HG03095 (cell line): Measurements from ENCODE around the gene TXNL4B.
A peak's percentile ranks its signal among the peaks of the same experiment; 100 is the strongest.
"Not testable (repeated sequence)": the region's sequence is repeated elsewhere in the genome, so short reads cannot be mapped to it uniquely, and the experiment has no call there.

ENCODE experiments used
- ATAC-seq: cut with Tn5 transposase; IDR thresholded peaks from one replicate; pipeline ENCODE4 v1.9.1; 2021; ENCODE audit warnings: moderate library complexity; ENCODE audit not compliant: unreplicated experiment

TXNL4B gene

GRCh38 chr16:72076991-72077706 lies 16.3 kb downstream of the TXNL4B start:
- not testable (repeated sequence) for ATAC-seq

GRCh38 chr16:72075067-72075466 lies 18.4 kb downstream of the TXNL4B start:
- ATAC-seq, result not testable (repeated sequence)

- no peak for ATAC-seq
These were observed 19.7 kb downstream of the TXNL4B start for GRCh38 chr16:72073560-72074230.

- no peak for ATAC-seq
These were observed 20.7 kb downstream of the TXNL4B start for GRCh38 chr16:72072514-72073342.

- no peak for ATAC-seq
These were observed 24.5 kb downstream of the TXNL4B start for GRCh38 chr16:72068930-72069329.

- peak; percentile 50 for ATAC-seq
These were observed 26.7 kb downstream of the TXNL4B start for GRCh38 chr16:72066747-72067146.

DNA sequence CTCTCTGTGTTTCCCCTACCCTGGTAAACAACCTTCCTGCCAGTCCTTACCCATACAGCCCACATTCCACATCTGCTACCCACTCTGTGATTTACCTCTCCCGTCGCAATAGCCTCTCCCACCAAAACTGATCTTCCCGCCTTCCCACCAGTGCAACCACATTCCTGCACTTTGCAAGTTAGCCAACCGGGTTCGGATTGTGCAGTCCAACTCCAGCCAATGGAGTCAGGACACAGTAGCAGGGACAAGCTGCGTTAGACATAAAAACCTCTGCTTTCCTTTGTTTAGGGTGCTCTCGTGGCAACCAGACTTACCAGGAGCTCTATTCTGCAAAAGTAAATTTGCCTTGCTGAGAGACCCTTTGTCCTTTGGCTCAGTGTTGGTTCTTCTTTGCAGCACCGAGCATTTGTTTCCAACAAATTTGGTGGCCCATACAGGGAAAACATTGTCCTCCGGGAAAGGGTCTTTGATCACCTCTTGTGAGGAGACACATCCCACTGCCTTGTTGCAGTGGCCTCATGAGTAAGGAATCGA lies 29.0 kb downstream of the TXNL4B start:
- ATAC-seq, result no peak

DNA sequence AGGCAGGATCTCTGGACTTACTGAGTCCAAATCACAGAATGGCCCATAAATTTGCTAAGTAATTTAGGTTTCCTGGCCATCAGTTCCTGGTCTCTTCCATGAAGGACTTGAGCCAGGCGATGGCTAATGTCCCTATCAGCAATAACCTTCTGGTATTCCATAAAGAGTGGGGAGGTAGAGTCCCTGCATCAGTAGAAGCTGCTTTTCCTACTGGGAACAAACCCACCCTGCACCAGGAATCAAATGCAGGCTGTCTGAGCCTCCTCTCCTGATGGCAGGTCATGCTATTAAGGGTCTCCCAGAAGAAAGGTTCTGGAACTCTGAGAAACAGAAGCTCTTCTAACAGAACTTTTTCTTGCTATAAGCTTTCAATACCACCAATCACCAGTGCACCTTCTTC lies 31.9 kb downstream of the TXNL4B start:
- ATAC-seq, result no peak

DNA sequence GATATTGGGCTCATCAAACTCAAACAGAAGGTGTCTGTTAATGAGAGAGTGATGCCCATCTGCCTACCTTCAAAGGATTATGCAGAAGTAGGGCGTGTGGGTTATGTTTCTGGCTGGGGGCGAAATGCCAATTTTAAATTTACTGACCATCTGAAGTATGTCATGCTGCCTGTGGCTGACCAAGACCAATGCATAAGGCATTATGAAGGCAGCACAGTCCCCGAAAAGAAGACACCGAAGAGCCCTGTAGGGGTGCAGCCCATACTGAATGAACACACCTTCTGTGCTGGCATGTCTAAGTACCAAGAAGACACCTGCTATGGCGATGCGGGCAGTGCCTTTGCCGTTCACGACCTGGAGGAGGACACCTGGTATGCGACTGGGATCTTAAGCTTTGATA lies 33.0 kb downstream of the TXNL4B start:
- no peak for ATAC-seq

GRCh38 chr16:72059060-72059459 lies 34.4 kb downstream of the TXNL4B start:
- not testable (repeated sequence) for ATAC-seq

GRCh38 chr16:72057313-72057712 lies 36.1 kb downstream of the TXNL4B start:
- not testable (repeated sequence) for ATAC-seq

DNA sequence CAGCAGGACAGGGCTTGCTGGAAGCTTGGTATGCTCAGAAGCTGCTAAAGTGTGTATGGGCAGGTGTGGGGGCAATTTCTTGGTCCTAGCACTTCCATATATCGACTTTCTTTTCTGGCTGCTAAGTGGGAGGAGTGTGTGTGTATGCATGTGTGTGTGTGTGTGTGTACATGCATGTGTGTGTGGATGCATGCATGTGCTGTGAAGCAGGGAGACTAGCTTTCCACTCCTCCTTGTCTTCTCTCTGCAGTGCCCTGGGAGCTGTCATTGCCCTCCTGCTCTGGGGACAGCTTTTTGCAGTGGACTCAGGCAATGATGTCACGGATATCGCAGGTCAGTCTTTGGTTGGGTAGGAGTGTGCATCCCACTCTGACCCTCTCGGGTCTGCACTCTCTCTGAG lies 37.5 kb downstream of the TXNL4B start:
- no peak for ATAC-seq

GRCh38 chr16:72054254-72054847 lies 39.1 kb downstream of the TXNL4B start, which contains the start of gene HP:
Gene HP (plus strand): TSS chr16:72054505. CDS start chr16:72054653, 148 bp downstream.
- ATAC-seq, result not testable (repeated sequence)

- ATAC-seq, result no peak
These were observed 41.6 kb downstream of the TXNL4B start for GRCh38 chr16:72051818-72052217.

DNA sequence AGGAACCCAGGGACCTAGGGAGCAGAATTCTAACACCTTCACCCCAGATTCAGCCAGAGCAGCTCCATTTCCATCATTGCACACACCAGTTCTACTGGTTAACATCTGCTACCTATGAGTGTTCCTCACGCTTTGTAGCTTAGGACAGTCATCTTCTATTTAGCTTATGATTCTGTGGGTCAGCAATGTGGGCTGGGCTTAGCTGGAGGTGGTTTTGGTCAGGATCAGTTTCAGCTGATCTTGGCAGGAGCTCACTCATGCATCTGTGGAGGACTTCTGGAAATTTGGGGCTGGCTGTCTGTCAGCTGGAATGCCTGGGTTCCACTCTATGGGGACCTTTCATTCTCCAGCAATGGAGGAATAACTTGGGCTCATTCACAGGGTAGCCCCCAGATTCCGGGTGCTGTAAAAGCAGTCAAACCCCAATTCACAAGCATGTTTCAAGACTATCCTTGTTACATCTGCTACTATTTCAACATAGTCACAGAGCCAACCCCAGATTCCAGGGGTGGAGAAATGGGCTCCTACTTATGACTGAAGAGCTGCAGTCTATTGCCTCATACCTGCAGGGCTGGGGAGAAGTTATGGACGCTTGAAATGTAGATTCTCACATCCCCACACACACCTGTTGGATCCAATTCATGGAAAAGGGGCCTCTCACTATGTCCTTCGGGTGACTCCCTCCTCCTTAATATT lies 42.5 kb downstream of the TXNL4B start:
- ATAC-seq, result no peak

- ATAC-seq, result no peak
These were observed 44.3 kb downstream of the TXNL4B start for GRCh38 chr16:72049110-72049509.

DNA sequence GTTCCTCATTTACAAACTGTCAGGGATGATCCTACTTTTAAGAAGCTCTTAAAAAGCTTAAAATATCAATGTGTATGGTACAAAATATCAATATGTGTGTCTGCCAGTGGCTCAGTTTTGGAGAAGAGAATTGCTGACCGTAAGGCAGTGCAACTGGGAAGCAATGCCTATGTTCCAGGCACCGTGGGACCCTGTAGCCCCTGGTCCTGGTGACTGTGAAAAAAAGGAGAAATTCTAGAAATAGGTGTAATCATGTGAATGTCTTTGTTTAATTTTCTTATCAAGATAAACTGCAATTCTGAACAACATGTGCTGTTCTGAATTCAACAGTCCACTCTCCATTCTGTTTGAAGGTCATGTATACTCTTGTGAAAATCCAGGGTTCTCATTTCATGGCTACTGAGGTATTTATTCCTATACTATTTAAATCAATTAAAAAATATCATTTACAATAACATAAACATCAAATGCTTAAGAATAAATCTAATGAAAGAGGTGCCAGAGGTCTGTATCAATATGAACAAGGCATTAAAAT lies 48.5 kb downstream of the TXNL4B start:
- ATAC-seq, result no peak

- no peak for ATAC-seq
These were observed 49.1 kb downstream of the TXNL4B start for GRCh38 chr16:72044296-72044695.

GRCh38 chr16:72043539-72043938 lies 49.9 kb downstream of the TXNL4B start:
- ATAC-seq, result no peak

GRCh38 chr16:72043058-72043457 lies 50.4 kb downstream of the TXNL4B start:
- ATAC-seq, result no peak
